ENCODE measurements around the gene FAM222B.
"Not testable (repeated sequence)": the region's sequence is repeated elsewhere in the genome, so short reads cannot be mapped to it uniquely, and the experiment has no call there.

The FAM222B gene

GRCh38 chr17:28728364-28729200, 114.0 kb downstream of the FAM222B start, which contains the start of gene NEK8:
Gene NEK8 (plus strand): TSS chr17:28728788. CDS start chr17:28728814, 26 bp downstream.
- DNase-seq (ENCODE audit: low read depth in 2 of 2): peak; percentile 97 to 98

- DNase-seq (ENCODE audit: low read depth in 2 of 2): peak; percentile 88 to 89
Measured at GRCh38 chr17:28726627-28727491, 115.7 kb downstream of the FAM222B start.

GRCh38 chr17:28726226-28726626, 116.4 kb downstream of the FAM222B start, which contains the start of gene TLCD1:
Gene TLCD1 (minus strand): TSS chr17:28726233. CDS start chr17:28726097, 136 bp downstream.
- DNase-seq (ENCODE audit: low read depth in 2 of 2): peak; percentile 47 to 71

- no peak for DNase-seq (ENCODE audit: low read depth in 2 of 2)
Measured at GRCh38 chr17:28725660-28726225, 116.8 kb downstream of the FAM222B start.

GRCh38 chr17:28725166-28725659, 117.4 kb downstream of the FAM222B start:
- no peak for DNase-seq (ENCODE audit: low read depth in 2 of 2)

GRCh38 chr17:28724500-28725165, 118.0 kb downstream of the FAM222B start:
- no peak for DNase-seq (ENCODE audit: low read depth in 2 of 2)

- not testable (repeated sequence) for DNase-seq (ENCODE audit: low read depth in 2 of 2)
Measured at GRCh38 chr17:28723836-28724499, 118.6 kb downstream of the FAM222B start.

GRCh38 chr17:28723159-28723835, 119.3 kb downstream of the FAM222B start:
- DNase-seq (ENCODE audit: low read depth in 2 of 2): no peak

- no peak for DNase-seq (ENCODE audit: low read depth in 2 of 2)
Measured at GRCh38 chr17:28722417-28723158, 120.0 kb downstream of the FAM222B start.

GRCh38 chr17:28720997-28721329, 121.6 kb downstream of the FAM222B start:
- DNase-seq (ENCODE audit: low read depth in 2 of 2): not testable (repeated sequence)

- DNase-seq (ENCODE audit: low read depth in 2 of 2): no peak
Measured at GRCh38 chr17:28720247-28720996, 122.2 kb downstream of the FAM222B start.

GRCh38 chr17:28719021-28719433, 123.6 kb downstream of the FAM222B start:
- no peak for DNase-seq (ENCODE audit: low read depth in 2 of 2)

- DNase-seq (ENCODE audit: low read depth in 2 of 2): no peak
Measured at GRCh38 chr17:28718333-28719020, 124.1 kb downstream of the FAM222B start.

- DNase-seq (ENCODE audit: low read depth in 2 of 2): peak in 1 of 2 donors; percentile 39
Measured at GRCh38 chr17:28717578-28718332, 124.8 kb downstream of the FAM222B start, which contains the start of gene RAB34. Gene RAB34 (minus strand): TSS chr17:28717868. CDS start chr17:28717266, 602 bp downstream.

GRCh38 chr17:28716740-28717577, 125.6 kb downstream of the FAM222B start:
- DNase-seq (ENCODE audit: low read depth in 2 of 2): no peak

GRCh38 chr17:28715217-28715616, 127.4 kb downstream of the FAM222B start:
- DNase-seq (ENCODE audit: low read depth in 2 of 2): no peak
